Left kidney (tissue), 2 donors: Measurements from ENCODE around the gene KCNH4. TPM values are rescaled to one million over a fixed set of nuclear protein-coding genes. Genes with fewer than 3 reads are reported as not detected.
"Not testable (repeated sequence)": the region's sequence is repeated elsewhere in the genome, so short reads cannot be mapped to it uniquely, and the experiment has no call there.

Experiments
- DNase-seq: peaks from one replicate; pipeline ENCODE4 v3.0.0-alpha.2; 2013
- polyA plus RNA-seq: library from polyadenylated mRNA; unstranded; fragments of 120-200 nt; gene quantifications from one replicate; pipeline ENCODE4 v1.2.1, GENCODE V29; 2013; ENCODE audit not compliant: insufficient read length

The KCNH4 gene
- polyA plus RNA-seq, 1 donor, result not detected

DNA sequence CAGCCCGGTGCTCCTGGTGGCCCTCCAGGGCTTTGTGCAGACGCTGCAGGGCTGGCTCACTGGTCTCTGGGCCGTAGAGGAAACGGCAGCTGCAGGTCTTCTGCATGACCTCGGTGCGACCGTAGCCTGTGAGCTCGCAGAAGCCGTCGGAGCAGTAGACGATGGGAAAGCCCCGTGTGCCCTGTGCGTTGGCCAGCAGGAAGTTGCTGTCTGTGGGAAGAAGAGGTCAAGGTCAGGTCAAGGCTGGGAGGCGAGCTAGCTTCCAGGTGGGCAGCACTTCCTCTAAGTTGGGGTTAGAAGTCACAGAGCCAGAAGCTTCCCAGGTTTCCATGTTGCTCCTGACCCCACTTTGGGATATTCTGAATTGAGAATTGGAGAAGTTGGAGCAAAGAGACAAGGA is 2.1 kb downstream of the KCNH4 start:
- DNase-seq, result no peak

- no peak for DNase-seq
Observed at GRCh38 chr17:42177684-42178083, 3.3 kb downstream of the KCNH4 start.

DNA sequence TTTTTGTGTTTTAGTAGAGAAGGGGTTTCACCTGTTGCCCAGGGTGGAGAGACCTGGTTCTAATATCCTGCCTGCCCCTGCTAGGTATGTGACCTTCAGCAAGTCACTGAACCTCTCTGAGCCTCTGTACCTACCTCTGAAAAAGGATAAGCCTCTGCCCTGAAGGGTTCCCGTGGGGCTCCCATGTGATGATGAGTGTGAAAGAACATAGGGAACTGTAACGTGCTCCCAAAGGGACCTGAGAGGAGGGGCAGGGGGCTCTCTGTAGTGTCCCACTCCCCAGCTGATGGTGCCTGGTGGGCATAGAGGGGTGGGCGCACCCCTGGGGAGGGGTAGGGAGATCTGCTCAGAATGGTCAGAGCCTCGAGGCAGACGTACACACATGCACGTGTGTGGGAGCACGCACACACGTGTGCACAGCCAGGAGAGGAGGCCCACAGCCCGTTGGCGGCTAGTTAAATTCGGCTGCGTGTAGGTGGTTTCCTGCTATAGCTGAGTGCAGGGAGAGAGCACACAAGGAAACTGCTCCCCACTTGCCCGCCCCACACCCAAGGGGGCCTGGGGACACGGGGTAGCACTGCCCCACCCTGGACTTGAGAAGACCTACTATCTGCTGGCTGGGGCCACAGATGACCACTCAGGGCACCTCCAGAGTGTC is 6.7 kb downstream of the KCNH4 start:
- DNase-seq, result no peak

DNA sequence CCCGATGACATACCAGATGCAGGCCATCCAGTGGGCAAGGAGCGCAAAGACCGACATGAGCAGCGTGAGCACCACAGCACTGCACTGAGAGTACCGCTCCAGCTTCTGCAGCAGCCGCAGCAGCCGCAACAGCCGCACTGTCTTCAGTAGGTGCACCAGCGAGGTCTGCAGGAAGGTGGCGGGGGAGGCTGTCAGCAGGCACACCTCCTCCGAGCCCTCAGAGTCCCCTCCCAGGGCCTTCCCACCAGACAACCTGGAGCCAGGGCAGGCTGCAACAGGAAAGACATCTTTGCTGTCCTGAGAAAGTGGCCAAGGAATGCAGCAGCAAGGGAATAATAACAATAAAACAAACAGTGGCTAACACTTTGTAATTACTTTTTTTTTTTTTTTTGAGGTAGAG is 9.1 kb downstream of the KCNH4 start:
- DNase-seq, result no peak

- no peak for DNase-seq
Observed at GRCh38 chr17:42169351-42169750, 11.6 kb downstream of the KCNH4 start.

- no peak for DNase-seq
Observed at GRCh38 chr17:42167807-42168206, 13.1 kb downstream of the KCNH4 start.

DNA sequence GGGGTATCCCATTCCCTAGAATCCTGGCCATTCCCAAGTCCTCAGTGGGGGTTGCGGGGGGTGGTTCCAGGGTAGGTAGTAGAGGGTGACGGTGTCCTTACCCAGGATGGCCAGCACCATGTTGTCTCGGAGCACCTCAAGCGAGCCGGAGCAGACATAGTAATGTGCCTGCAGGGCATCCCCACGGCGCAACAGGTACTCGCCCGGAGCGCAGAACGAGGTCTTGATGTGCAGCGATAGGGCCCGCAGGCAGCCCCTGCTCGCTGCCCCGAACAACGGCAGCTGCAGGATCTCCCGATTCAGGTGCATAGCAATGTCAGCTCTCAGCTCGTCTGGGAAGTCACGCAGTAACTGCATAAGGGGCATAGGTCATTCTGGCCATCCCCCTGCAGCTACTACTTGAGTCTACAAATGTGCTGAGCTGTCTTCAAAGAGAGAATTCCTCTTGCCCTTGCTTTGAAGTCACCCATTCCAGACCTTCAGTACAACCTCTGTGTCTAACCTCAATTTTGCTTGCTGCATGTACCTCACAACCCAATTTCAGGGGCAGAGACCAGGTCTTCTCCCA is 14.7 kb downstream of the KCNH4 start:
- no peak for DNase-seq

- DNase-seq, result no peak
Observed at GRCh38 chr17:42165751-42166150, 15.2 kb downstream of the KCNH4 start.

DNA sequence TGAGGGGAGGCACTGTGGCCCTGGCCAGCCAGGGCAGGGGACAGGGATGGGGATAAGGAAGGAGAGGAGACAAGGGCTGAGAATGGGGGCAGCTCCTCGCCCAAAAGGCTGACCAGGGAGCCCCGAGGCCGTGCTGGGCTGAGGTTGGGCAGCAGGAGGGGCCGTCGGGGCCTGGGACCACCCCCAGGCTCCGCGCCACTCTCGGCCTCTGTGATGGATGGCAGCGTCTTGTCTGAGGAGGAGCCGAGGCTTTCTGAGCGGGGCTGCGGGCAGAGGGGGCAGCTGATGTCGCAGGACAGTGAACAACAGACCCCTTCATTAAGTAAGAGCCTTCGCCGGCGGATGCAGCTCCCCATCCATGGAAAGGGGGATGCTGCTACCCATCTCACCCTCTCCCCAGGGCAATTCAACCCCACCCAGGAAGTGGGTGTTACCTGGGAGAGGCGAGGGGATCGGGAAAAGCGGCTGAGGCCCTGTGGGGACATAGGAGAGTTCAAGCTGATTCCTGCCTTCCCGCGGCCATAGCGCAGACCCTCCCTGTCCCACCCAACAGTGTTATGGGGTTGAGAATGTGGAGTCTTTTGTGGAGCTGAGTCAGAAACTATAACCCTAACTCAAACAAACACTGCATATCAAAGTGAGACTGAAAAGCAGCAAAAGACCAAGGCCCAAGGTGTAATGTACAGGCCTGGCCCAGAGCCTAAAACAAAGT is 17.1 kb downstream of the KCNH4 start:
- no peak for DNase-seq

DNA sequence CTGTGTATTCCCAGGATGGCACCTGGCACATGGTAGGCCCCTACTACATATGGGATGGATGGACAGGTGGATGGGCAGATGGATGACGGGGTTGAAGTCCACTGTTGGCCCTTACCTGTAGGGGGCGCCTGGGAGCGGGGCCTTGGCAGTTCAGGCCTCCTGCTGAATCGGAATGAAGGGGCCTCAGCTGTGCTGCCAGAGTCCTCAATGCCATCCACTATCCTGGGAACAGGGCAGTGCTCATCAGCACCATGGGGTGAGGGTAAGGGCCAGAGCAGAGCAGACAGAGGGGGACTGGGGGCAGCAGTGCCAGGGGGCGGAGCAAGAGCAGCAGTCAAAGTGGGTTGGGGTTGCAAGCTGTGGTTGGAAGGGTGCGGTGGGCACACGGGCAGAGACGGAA is 17.8 kb downstream of the KCNH4 start:
- DNase-seq, result no peak

GRCh38 chr17:42160531-42160910 is 20.4 kb downstream of the KCNH4 start:
- no peak for DNase-seq

GRCh38 chr17:42159796-42160530 is 21.0 kb downstream of the KCNH4 start:
- no peak for DNase-seq

DNA sequence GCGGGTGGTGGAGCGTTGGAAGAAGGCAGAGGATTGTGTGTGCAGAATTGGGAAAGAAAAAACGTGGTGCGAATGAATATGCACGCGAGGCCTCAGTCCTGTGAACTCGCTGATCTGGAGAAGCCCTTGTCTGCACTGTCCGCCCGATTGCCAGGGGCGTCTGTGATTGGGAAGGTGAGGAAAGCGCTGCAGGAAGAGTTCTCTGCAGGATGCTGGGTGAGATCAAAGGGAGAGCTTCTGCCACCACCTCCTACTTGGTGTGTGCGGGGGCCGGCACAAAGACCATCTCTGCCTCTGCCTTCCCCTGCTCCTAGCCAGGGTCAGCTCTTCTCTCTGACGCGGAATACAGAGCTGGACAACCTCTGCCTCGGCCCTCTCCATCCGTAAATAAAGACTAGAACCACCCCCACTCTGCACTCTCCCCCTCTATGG is 25.3 kb downstream of the KCNH4 start:
- DNase-seq, result no peak

- DNase-seq, result no peak
Observed at GRCh38 chr17:42153919-42154742, 26.8 kb downstream of the KCNH4 start.

- DNase-seq, result no peak
Observed at GRCh38 chr17:42146911-42147607, 33.9 kb downstream of the KCNH4 start.

DNA sequence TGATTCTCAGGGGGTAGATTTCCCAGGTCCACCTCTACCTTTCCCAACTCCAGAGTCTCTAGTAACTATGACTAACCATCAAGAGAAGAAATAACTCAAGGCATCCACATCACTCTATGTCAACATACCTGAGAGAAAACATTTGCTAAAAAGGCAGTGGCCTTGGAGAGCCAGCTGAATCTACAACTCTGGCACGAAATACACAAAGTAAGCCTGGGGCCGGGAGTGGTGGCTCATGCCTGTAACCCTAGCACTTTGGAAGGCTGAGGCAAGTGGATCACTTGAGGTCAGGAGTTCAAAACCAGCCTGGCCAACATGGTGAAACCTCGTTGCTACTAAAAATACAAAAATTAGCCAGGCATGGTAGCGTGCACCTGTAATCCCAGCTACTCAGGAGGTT is 37.8 kb downstream of the KCNH4 start:
- not testable (repeated sequence) for DNase-seq

- no peak for DNase-seq
Observed at GRCh38 chr17:42142371-42142896, 38.5 kb downstream of the KCNH4 start.

DNA sequence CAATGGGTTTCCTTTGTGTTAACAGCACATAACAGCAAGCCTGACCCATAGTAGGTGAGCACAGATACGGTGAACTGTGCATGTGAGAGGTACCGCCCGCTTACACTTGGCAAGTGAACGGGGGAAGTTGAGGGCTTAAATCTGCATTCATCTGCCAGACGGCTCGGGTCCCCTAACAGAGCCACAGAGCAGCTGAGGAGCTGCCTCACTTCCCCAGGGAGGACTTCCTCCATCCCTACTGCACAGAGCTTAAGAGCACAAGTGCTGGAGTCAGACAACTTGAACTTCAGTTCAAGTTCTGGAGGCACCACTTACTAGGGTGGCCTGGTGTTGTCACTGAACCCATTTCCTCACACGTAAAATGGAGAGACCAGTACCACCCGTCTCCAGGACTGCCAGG is 39.6 kb downstream of the KCNH4 start:
- DNase-seq, result no peak

DNA sequence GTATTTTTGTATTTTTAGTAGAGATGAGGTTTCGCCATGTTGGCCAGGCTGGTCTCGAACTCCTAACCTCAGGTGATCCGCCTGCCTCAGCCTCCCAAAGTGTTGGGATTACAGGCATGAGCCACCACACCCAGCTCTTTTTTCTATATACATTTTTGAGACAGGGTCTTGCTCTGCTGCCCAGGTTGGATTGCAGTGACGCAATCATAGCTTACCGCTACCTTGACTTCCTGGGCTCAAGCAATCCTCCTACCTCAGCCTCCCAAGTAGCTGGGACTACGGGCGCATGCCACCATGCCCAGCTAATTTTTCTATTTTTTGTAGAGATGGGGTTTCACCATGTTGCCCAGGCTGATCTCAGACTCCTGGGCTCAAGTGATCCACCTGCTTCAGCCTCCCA is 40.3 kb downstream of the KCNH4 start:
- DNase-seq, result not testable (repeated sequence)

GRCh38 chr17:42138749-42139492 is 42.0 kb downstream of the KCNH4 start:
- DNase-seq, result no peak
